Glomerular visceral epithelial cell (primary cell): ENCODE measurements around the gene SPATA25.
A peak's percentile ranks its signal among the peaks of the same experiment; 100 is the strongest.
"Not testable (repeated sequence)": the region's sequence is repeated elsewhere in the genome, so short reads cannot be mapped to it uniquely, and the experiment has no call there.

ENCODE experiments used
- DNase-seq: peaks from one replicate; pipeline ENCODE4 v3.0.0-alpha.2; 2016; ENCODE audit errors: extremely low spot score

SPATA25 gene

DNA sequence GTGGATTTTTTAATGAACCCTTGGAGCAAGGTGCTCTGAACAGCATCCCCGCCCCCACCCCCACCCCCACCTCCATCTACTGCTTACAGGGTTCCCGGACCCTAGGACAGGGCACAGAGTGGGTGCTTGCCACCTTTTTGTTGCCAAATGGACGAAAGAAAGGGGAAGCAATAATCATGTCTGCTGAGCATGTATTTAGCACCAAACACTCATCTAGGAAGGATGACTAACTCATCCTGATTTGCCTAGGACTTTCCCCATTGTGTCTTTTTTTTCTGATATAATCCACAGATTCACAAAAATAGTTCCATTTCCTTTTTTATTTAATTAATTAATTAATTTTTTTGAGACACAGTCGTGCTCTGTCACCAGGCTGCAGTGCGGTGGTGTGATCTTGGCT is 25.7 kb upstream of the SPATA25 start:
- DNase-seq, result no peak

DNA sequence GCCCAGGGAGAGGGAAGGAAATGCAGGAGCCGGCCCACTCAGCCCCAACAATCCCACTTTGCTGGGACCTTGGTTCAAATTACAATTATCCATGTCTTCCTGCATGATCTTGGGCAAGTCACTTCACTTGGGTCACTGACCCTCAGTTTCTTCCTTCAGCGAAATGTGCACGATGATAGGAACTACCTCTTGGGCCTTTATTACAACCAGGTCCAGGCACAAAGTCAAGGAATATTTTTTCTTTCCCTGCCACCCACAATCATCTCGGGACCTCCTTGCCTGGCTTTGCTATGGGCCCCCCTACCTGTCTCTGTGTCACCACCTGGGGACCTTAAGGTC is 24.9 kb upstream of the SPATA25 start:
- DNase-seq, result no peak

DNA sequence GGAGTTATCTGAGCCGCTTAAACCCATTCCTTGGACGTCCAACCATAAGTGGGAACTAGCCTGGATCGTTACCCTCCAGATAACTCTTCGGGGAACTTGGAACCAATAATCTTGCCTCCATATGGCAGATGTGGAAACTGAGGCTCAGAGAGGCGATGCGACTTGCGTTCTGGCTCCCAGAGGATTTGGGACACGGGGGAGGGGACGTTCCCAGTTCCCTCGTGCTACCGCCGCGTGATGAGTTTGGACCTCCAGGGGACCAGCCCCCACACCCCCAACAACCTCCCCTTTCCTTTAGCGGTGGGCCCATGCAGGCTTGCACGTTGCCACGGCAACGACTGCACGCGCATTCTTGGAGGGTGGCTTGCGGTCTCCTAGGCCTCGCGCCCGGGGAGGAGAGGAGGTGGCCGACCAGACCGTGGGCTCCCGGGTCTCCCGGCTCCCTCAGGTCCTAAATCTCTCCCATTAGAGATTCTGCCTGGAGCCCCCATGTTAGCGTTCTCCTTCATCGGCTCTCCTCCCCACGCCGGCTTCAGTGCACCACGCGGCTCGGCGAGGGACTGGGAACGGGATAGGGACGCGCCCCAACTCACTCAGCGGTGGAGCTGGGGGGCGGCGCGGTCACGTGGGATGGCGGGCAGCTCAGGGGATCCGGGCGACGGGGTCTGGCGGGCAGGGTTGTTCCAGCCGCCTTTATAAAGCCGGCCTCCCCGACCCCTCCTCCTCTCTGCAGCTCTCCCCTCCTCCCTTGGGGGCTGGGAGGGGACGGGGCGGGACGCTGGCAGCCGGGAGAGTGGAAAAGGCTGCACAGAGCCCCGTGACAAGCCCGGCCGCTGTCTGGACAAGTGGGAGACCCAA is 24.3 kb upstream of the SPATA25 start, which contains the start of gene PLTP:
PLTP (minus strand) TSS at position 670 of the 858 bp plus-strand sequence. CDS start 703 bp downstream, outside the sequence.
- peak; percentile 64 for DNase-seq

GRCh38 chr20:45910670-45911485 is 23.5 kb upstream of the SPATA25 start:
- peak; percentile 97 for DNase-seq

- no peak for DNase-seq
These were observed 22.6 kb upstream of the SPATA25 start for GRCh38 chr20:45909817-45910669.

DNA sequence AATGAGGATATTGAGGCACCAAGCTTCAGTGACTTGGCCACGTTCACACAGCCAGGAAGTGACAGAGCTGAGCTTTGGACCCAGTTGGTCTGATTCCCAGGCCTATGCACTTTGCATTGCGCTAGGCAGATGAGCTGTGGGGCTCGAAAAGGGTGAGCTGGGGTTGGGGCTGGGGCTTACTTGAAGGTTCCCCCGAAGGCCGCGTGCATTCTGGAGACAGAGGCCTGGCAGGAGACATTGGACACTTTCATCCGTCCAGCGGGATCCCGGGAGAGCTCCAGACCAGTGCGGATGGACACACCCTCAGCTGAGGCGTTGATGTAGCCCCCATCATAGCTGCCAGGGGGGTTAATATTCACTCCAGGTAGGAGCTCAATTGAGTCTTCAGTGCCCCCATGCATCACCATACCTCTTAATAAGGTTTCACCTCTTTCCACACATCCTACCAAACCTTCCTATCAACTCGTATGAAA is 21.9 kb upstream of the SPATA25 start:
- no peak for DNase-seq

DNA sequence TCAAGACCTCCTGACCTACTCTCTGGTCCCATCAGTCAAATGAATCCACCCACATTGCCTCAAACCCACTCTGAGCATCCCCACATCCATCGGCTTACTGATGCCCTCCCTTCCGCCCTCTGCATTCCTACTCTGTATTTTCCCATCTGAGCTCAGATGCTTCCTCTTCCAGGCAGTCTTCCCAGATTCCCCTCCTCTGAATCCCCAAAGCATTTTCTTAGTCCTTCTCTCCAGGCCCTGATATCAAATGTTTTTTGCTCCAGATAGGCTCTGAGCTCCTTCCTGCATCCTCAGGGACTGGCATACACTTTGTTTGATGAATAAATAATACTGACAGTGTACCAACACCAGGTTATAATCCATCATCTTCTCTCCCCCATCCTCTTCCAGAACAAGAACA is 20.7 kb upstream of the SPATA25 start:
- DNase-seq, result no peak

GRCh38 chr20:45907219-45907948 is 20.0 kb upstream of the SPATA25 start:
- no peak for DNase-seq

DNA sequence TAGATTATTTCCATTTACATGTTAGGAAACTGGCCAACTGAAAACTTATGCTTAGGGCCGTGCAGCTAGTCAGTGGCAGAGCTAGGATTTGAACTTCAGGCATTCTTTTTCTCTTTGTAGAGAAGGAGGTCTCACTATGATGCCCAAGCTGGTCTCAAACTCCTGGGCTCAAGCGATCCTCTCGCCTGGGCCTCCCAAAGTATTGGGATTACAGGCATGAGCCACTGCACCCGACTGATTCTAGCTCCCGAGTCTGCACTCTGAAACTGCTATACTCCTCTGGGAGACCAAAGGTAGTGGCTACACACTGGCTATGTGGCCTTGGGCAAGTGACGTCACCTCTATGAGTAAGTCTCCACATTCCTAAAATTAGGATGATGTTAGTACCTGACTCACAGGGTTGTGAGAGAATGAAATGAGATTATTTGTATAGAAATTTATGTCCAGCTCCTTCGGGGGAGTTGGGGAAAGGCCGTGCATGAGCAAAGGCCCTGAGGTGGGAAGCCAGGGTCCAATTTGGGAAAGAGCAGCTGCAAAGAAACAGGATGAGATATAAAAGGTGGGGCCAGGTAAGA is 18.2 kb upstream of the SPATA25 start:
- DNase-seq, result peak; percentile 76

- DNase-seq, result no peak
These were observed 17.4 kb upstream of the SPATA25 start for GRCh38 chr20:45904583-45905504.

DNA sequence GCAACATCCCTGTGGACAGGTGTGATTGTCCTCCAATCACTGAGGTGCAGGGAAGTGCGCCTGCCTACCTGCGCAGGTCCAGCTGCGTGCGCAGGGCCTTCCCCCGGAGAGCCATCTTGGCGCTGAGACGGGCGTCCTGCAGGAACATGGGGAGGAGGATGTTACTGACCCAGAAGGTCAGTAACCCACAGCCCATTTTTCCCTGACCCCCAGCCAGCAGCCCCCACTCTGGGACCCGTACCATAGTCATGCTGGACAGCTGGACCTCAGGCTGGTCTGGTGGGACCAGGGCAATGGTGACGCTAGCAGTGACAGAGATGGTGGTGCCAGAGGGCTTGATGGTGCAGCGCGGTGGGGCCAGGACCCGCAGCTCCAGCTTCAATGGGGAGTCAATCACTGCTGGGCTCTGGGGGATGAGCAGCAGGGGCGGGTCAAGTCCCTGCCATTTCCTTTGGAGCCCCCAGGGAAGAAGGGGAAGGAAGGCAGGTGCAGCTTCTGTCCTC is 14.8 kb upstream of the SPATA25 start:
- no peak for DNase-seq

GRCh38 chr20:45901332-45901731 is 13.9 kb upstream of the SPATA25 start:
- DNase-seq, result not testable (repeated sequence)

- no peak for DNase-seq
These were observed 11.8 kb upstream of the SPATA25 start for GRCh38 chr20:45899046-45899835.

DNA sequence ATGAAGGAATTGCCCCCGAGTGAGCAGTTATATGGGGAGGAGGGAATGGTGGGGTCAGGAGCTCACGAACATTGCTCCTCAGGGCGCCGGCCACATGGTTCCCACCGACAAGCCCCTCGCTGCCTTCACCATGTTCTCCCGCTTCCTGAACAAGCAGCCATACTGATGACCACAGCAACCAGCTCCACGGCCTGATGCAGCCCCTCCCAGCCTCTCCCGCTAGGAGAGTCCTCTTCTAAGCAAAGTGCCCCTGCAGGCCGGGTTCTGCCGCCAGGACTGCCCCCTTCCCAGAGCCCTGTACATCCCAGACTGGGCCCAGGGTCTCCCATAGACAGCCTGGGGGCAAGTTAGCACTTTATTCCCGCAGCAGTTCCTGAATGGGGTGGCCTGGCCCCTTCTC is 10.9 kb upstream of the SPATA25 start:
- no peak for DNase-seq

DNA sequence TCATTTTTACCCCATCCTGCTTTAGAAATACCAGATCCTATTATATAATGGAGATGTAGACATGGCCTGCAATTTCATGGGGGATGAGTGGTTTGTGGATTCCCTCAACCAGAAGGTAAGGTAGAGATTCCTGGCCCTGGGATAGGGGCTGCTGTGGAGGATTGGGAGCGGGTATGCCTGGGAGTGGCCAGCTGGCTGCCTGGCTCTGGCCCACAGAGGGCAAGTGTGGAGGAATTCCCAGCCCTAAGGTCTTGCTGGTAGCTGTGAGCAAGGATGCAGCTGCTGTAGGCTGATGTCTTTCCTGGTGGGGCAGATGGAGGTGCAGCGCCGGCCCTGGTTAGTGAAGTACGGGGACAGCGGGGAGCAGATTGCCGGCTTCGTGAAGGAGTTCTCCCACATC is 10.3 kb upstream of the SPATA25 start:
- no peak for DNase-seq

DNA sequence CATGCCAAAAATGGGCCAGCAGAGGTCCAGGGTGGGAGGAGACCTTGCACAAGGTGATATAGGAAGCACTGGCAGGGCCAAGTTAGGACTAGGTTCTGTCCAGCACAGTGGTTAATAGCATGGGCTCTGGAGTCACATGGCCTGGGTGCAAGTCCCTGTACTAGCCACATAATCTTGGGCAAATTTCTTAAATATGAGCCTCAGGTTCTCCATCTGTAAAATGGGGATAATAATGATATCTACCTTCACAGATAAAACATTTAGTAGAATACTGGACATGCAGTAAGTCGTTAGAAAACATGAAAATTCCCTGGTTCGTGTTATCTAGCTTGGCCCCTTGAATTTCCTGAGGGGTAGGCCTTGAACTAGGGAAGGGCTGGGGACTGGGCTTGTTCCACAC is 9.9 kb upstream of the SPATA25 start:
- DNase-seq, result no peak

GRCh38 chr20:45896641-45897161 is 9.3 kb upstream of the SPATA25 start:
- DNase-seq, result no peak

GRCh38 chr20:45894797-45895196 is 7.4 kb upstream of the SPATA25 start:
- no peak for DNase-seq
